Activated T-cell treated with anti-CD3 and anti-CD28 coated beads for 1 hour (primary cell): ENCODE results near the gene AR.

Experiments
- DNase-seq: peaks from one replicate; pipeline ENCODE4 v3.0.0-alpha.2; 2020; ENCODE audit warnings: low read depth

AR gene

GRCh38 chrX:67724359-67725110, 180.7 kb downstream of the AR start:
- no peak for DNase-seq

GRCh38 chrX:67725471-67725870, 181.7 kb downstream of the AR start:
- DNase-seq, result no peak

- no peak for DNase-seq
These were observed 182.2 kb downstream of the AR start for GRCh38 chrX:67726018-67726417.

DNA sequence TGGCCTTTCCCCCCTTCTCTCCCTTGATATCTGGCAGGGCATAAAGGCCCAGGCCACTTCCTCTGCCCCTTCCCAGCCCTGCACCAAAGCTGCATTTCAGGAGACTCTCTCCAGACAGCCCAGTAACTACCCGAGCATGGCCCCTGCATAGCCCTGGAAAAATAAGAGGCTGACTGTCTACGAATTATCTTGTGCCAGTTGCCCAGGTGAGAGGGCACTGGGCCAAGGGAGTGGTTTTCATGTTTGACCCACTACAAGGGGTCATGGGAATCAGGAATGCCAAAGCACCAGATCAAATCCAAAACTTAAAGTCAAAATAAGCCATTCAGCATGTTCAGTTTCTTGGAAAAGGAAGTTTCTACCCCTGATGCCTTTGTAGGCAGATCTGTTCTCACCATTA, 183.8 kb downstream of the AR start:
- DNase-seq, result no peak

- no peak for DNase-seq
These were observed 186.5 kb downstream of the AR start for GRCh38 chrX:67730296-67730695.

DNA sequence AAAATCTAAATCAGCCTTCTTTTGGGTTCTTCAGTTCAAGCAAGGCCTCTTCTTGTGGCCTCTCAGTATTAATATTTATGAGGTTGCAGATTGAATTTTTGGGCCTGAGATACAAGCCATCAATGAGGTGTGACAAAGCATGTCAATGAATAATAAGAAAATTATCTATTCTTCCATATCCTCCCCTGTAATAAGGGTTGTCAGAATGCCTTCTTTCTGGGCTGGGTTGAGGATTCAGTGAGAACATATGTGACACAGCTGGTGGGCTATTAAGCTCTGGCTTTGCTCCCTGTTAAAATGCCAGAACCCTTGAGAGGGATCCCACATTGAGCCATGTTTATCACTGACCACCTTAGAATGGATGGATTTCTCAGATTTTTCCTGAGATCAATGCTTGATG, 187.2 kb downstream of the AR start:
- no peak for DNase-seq

GRCh38 chrX:67732864-67733263, 189.0 kb downstream of the AR start:
- DNase-seq, result no peak

DNA sequence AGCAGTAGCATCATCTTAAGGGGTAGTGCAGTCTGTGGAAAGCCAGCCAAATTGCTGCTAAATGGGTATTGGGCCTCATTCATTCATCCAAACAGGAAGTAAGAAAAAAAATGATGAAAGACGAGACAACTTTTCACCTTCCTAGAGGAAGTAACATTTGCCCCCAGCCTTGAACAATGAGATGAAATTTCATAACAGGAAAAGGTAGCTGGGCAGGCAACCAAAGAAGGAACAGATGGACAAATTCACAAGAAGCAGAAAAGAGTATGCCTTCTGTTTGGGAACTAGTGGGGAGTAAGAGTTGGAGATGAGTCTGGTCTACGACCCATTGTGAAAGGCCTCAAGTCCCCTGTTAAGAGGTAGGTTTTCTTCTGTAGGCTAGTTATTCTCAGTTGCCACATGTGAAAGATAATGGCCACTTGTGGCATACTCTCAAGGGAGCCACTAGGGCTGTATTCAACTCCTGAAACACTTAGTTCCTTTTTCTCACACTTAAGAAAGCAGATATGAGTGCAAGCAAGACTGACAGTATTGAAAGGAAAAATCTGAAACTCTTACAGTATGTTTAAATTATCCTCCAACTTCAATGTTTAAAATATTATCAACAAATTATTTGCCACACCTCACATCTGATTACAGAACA, 190.4 kb downstream of the AR start:
- no peak for DNase-seq

DNA sequence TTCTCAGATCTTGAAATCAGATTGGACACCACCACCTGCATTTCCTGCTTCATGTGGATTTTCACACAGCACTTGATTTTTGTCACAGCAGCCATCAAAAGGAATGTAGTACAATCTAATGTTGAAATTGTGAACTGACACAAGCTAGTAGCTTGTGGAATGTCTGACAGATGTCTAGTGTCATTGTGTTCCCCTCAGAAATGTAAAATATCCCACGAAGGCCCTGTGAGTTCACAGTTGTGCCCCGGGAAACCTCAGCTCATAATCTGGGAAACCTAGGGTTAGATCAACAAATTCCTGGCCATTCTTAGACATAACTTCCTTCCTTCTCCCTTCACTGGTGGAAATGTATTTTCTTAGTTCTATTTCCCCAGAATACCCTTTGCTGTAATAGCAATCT, 205.7 kb downstream of the AR start:
- no peak for DNase-seq

- no peak for DNase-seq
These were observed 206.9 kb downstream of the AR start for GRCh38 chrX:67750694-67751093.

DNA sequence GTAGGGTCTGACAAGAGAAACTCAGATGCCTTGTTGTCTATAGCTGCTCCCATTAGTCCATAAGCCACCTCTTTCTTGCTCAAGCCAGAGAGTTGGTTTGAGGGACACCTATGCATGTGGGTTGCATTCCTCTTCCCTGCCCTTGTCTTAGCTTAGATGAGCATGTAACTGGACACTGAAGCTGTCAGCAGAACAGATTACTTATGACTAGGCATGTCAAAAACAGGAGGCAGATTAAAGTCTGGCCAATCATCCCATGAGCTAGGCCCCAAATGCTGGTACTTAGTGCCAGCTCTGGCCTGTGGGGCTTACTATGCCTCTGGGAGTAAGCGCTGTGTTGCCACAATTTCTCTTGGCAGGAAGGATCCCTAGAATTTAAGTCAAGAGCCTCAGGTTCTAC, 215.2 kb downstream of the AR start:
- no peak for DNase-seq

GRCh38 chrX:67777148-67777547, 233.3 kb downstream of the AR start:
- no peak for DNase-seq

GRCh38 chrX:67779099-67779498, 235.3 kb downstream of the AR start:
- no peak for DNase-seq
